HuH-7 (cell line): ENCODE data around the gene BCL2L12.

Source experiments
- DNase-seq: peaks from one replicate; pipeline ENCODE4 v3.0.0; 2011; ENCODE audit warnings: low spot score

Gene BCL2L12

DNA sequence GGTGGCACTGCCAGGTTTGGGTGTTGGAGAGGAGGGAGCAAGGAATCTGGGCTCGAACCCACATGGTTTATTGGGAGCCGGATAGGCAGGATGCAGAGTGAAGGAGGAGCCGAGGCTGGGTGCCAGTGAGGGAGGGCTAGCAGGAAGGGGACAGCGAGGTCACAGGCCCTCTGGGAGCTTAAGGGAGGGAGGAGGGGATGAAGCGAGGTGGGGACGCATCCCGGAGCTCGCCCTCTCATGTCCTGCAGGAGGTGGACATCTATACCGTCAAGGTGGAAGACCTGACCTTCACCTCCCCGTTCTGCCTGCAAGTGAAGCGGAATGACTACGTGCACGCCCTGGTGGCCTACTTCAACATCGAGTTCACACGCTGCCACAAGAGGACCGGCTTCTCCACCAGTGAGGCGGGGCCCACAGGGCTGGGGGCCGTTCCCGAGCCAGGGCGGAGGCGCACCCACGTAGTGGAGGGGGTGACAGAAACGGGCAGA lies 20.2 kb downstream of the BCL2L12 start:
- DNase-seq, result no peak

DNA sequence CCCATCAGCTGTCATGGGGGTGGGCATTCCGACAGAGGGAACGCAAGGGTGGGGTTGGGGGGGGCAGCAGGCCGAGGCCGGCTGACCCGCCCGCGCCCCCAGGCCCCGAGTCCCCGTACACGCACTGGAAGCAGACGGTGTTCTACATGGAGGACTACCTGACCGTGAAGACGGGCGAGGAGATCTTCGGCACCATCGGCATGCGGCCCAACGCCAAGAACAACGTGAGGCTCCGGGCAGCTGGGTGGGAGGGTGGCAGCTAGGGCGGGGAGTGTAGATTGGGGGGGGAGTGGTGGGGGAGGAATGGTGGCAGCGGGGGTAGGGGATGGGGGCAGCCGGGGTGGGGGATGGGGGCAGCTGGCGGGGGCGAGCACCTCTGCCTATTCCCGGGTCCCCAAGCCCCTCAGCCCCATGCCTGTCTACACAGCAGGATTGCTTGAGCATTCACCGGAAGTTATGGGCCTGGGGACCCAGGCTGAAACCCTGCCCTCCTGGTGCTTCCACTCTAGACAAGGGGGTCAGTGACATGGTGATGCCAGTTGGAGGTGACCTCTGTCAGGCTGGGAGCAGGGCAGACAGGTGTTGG lies 20.9 kb downstream of the BCL2L12 start:
- DNase-seq, result no peak

DNA sequence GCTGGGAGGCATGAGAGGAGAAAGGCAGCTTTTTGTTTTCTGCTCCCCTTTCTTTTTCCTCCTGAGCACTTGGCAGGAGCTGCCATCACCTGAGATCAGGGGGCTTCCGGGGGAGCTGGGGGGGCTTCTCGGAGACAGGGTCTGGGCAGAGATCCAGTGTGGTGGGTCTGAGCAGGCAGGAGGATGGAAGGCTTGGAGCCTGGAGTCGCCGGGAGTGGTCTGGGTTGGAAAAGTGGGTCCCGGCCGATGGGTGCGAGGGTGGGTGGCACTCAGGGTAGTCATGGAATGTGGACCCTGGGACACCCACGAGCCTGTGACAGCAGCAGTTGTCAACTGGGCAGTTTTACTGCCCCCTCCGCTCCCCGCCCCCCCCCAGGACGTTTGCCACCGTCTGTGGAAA lies 21.4 kb downstream of the BCL2L12 start:
- DNase-seq, result no peak

DNA sequence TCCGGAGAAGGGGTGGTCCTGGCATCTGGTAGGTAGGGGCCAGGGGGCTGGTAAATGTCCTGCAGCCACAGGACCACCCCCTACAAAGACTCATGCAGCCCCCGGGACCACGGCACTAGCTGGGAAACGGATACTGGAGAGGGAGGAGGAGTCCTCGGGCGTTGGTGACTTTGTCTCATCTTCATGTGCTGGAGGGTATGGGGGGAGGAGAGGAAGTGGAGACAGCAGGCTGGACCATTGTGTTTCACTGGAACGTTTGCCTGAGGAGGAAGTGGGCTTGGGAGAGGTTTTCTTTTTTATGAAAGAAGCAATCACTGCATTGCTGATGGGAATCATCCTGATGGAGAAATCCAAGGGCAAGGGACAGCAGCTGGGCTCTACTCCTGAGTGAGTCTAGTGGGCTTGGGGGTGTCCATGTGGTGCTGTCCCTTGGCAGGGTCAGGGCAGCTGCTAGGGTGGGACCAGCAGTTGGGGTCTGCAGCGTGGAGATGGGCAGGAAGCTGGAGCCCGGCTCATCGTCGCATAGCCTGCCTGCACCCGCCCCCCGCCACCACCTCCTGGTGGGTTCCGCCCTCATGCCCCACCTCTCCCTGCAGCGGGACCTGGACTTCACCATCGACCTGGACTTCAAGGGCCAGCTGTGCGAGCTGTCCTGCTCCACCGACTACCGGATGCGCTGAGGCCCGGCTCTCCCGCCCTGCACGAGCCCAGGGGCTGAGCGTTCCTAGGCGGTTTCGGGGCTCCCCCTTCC lies 22.0 kb downstream of the BCL2L12 start:
- DNase-seq, result no peak

DNA sequence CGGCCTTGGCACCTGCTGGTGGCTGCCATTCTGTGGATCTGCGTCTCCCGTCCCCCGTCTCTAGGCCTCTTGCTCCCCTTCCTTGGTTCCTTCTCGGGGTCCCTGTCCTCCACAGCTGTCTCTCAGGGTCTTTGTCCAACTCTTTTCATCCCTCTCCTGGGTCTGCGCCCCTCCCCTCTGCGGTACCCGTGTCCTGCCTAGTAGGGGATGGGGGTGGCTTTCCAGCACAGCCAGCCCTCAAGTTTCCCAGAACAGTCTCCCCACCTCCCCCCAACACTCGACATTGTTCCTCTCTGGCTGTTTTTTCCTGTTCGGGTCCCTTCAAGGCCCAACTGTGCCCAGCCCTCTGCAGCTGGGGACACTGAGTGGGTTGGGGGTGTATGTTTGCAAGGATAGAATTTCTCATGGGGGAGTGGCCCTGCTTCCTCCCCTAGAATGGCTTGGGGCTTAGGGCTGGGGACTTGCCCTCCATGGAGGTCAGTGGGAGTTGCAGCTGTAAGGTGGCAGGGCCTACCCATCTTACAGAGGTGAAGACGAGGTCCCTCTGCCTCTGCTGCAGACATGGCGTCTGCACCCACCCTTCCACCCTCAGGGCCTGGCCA lies 22.9 kb downstream of the BCL2L12 start:
- no peak for DNase-seq

DNA sequence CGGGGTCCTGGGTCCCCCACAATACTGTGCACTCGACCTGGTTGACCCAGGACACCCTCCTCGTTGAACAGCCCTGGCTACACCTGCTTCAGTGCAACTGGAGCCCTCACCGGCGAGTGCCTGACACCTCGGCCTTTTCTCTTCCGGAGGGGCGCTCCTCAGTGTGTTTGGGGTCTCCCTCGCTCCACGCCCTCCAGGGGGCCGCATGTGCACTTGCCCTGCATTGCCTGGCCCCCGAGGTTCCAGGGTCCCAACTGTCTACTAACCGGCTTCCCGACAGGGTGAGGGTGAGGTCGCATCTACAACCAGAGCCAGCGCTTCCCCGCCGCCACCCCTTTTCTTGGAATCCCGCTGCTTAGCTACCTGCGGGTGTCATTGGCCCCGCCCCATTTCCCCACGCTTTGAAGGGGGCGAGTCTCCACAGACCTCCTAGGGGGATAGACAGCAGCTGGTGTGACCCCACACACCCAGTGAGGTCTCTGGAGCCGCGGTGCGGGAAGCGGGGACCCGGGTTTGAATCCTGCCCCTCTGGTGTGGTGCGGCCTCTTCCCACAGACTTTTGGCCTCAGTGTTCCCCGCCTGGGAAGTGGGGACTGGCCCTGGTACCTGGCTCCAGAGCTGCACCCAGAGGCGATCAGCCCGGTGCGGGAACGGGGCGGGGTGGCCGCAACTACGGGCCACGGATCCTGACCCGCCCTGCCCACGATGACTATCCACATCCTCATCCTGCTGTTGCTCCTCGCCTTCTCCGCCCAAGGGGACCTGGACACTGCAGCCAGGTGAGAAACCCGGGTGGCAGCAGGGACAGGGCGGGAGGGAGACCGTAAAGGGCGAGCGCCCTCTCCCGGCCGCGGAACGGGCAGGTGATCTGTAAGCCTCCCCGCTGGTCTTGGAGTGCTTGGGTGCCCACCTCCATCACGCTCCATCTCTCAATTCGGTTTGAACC lies 23.7 kb downstream of the BCL2L12 start, which contains the start of gene ADM5:
Gene ADM5, plus strand, starts transcription at position 462 of the 946 bp plus-strand sequence. Its CDS starts 244 bp downstream, at position 706.
- DNase-seq, result no peak

DNA sequence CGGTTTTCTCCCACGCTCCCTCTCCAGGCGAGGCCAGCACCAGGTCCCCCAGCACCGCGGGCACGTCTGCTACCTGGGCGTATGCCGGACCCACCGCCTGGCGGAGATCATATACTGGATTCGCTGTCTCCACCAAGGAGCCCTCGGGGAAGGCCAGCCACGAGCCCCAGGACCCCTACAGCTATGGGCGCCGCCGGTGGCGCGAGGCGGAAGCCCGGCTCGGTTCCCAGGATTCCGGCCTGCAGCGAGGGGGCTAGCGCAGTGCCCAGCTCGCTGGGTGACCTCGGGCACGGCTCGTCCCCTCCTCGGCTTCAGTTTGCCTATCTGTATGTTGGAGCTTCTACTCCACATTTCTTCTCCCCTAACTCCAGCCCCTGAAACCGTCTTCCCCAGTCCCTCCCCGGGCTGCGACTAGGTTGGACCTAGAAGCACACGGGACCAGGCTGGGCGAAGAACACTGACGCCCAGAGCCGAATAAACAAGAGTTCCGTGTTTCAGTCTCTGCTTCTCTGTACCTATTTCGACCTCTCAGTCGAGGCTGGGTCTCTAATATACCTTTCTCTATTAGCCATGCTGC lies 24.4 kb downstream of the BCL2L12 start:
- DNase-seq, result no peak

DNA sequence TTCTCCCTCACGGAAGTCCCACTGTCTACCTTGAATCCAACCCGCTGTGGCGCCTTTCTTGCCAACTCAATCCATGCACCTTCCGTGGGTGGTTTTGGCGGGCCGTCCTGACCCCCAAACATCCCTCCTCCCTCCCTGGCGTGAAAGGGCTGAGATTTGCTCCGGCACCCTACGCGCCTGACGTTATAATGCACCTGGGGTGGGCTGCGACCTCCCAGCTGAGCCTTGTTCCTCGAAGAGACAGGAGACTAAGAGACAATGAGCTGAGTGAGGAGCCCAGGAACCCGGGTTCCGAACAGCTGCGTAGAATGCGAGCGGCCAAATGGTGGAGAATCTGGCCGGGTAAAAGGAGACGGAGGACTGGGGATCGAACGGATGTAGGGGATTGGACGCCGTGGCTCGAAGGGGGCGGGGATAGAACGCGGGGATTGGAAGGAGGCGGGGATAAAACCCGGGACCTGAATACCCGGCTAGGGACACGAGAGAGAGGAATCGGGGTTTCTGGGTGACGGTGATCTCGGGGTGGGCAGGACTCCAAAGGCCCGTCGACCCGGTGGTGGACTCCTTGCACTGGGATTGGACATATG lies 25.0 kb downstream of the BCL2L12 start, which contains the start of gene CPT1C:
Gene CPT1C, plus strand, starts transcription at position 461 of the 587 bp plus-strand sequence. CDS start 1,137 bp downstream, outside the sequence.
- no peak for DNase-seq

DNA sequence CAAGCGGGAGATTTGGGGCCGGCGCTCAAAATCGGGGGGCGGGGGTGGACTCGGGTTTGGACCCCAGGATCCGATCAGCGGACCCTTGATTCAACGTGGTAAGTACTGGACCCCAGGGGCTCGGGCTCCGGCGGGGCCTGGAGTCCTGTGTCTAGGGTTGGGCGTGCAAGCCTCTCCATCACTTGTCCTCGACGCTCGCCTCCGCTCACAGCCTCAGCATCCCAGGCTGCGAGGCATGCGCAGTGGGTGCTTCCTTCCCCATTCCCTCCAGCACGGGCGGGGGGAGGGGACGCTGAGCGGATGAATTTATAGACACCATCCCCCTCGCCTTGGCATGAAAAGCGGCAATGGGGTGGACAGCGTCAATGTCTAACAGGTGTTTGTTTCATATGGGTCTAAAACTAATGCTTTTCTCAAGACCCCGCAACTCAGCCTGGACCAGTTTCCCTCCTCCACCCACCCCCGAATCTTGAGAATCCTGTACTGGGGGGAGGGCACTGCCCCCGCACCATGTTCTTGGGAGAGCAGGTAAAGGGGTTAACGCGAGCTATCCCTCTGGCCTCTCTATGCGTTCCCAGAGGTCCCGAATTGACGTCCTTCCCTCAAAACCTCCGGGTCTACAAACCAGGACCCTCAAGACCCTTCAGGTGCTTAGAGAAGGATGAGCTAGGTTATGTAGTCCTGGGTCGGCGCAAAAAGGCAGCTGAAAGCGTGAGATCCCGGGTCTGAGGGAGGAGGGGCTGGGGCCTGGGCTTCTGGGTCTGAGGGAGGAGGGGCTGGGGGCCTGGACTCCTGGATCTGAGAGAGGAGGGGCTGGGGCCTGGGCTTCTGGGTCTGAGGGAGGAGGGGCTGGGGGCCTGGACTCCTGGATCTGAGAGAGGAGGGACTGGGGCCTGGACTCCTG lies 25.8 kb downstream of the BCL2L12 start:
- DNase-seq, result no peak

DNA sequence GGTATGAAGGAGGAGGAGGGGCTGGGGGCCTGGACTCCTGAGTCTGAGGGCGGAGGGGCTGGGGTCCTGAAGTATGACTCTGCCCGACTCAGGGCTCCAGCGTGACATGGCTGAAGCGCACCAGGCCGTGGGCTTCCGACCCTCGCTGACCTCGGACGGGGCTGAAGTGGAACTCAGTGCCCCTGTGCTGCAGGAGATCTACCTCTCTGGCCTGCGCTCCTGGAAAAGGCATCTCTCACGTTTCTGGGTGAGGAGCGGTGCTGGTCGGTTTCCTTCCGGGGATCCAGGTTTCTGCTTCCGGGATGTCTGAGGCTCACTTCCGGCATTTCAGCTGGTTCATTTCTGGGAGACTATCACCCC lies 26.4 kb downstream of the BCL2L12 start:
- DNase-seq, result no peak

DNA sequence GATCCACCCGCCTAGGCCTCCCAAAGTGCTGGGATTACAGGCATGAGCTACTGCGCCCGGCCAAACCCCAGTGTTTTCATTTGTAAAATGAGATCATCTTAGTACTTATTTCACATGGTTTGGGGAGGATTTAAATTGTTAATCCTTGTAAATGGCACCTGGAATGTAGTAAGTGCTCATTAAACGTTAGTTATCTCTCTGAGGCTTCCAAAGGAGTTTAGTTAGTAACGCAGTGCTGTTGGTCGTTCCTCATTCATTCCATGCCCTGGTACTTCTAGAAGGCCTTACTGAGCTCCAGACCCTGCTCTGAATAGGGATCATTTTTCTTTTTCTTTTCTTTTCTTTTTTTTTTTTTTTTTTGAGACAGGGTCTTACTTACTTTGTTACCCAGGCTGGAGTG lies 30.4 kb downstream of the BCL2L12 start:
- DNase-seq, result no peak

DNA sequence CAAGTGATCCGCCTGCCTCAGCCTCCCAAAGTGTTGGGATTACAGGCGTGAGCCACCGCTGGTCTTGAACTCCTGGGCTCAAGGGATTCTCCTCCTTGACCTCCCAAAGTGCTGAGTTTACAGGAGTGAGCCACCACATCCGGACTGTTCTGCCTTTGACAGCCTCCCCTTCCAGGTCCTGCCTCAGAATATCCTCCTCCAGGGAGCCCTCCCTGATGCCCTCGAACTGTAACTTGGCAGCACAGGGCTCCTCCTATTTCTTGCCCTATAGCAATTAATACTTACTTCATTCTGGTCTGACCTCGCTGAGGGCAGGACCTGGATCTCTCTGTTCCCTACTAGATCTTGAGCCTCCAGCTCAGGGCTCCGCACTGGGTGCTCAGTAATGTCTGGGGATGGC lies 31.1 kb downstream of the BCL2L12 start:
- no peak for DNase-seq

DNA sequence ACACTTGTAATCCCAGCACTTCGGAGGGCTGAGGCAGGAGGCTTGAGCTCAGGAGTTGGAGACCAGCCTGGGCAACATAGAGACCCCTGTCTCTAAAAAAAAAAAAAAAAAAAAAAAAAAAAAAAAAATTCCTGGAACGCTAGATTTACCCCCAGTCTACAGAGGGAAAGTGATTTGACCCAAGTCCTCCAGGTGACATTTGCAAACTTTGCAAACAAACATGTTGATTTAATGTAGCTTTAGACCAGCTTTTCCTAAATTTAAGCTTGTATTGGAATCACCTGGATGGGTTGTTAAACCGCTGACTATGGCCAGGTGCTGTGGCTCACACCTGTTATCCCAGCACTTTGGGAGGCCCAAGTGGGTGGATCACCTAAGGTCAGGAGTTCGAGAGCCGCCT lies 33.6 kb downstream of the BCL2L12 start:
- no peak for DNase-seq

DNA sequence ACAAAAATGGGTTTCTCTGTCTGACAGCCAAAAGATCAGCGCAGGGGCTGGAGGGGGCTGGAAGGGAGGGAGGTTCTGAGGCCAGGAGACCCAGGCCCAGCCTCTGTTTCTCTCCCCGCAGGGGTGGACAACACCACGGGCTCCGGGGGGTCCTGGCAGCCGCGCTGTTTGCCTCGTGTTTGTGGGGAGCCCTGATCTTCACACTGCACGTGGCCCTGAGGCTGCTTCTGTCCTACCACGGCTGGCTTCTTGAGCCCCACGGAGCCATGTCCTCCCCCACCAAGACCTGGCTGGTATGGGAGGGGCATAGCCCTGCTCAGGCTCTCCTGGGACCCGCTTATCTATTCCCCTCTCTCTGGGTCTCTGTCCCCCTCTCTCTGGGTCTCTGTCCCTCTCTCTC lies 34.8 kb downstream of the BCL2L12 start:
- DNase-seq, result no peak

DNA sequence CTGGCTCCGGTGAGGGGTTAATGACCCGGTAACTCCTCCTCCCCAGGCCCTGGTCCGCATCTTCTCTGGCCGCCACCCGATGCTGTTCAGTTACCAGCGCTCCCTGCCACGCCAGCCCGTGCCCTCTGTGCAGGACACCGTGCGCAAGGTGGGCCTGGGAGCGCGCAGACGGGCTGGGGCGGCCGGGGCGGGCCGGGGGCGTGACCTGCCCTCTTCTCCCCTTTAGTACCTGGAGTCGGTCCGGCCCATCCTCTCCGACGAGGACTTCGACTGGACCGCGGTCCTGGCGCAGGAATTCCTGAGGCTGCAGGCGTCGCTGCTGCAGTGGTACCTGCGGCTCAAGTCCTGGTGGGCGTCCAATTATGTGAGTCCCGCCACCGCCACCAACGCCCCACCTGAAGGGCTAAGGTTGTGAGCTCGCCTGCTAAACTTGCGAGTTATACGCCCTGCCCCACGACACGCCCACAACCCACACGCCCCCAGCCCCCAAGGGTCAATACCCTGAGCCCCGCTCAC lies 35.6 kb downstream of the BCL2L12 start:
- DNase-seq, result no peak

DNA sequence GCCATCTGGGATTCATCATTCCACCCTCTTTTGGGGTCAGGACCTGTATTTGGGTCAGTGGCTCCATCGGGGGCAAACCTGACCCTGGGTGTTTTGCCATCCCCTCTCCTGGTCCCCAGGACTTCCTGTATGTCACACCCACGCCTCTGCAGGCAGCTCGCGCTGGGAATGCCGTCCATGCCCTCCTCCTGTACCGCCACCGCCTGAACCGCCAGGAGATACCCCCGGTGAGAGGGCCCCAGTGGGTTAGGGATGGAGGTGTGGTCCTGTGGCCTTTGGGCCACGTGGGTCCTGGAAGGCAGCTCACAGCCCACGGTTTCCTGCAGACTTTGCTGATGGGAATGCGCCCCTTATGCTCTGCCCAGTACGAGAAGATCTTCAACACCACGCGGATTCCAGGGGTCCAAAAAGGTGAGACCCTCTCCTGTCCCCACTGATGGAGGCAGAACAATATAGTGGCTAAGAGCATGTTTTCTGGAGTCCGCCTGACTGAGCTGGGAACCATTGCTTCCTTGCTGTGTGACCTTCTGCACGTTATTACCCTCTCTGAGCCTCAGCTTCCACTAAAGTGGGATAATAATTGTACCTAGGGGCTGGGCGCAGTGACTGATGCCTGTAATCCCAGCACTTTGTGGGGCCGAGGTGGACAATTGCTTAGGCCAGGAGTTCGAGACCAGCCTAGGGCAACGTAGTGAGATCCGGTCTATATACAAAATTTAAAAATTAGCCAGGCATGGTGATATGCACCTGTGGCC lies 39.3 kb downstream of the BCL2L12 start:
- DNase-seq, result no peak

DNA sequence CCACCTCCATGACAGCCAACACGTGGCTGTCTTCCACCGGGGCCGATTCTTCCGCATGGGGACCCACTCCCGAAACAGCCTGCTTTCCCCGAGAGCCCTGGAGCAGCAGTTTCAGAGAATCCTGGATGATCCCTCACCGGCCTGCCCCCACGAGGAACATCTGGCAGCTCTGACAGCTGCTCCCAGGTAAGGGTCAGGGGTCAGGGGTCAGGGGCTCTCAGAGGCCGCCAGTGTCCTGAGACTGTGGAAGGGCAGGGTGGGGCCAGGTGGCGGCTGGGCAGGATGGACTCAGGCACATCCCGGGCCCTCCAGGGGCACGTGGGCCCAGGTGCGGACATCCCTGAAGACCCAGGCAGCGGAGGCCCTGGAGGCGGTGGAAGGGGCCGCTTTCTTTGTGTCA lies 40.2 kb downstream of the BCL2L12 start:
- DNase-seq, result no peak

DNA sequence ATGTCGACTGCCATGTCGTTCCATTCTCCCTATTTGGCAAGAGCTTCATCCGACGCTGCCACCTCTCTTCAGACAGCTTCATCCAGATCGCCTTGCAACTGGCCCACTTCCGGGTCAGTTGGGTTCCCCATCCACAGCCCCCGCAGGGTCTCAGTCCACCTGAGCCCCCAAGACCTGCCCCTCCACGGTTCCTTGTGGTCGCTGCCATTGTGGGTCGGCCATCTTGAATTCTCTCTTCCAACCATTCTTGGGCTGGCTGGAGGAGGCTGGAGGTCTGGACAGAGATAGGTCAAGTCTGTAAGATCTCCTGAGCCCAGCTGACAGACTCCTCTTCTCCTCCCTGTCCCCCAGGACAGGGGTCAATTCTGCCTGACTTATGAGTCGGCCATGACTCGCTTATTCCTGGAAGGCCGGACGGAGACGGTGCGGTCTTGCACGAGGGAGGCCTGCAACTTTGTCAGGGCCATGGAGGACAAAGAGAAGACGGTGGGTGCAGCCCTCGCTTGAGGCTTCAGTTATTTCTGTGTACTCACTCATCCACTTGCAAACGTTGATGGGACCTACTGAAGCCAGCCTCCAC lies 44.7 kb downstream of the BCL2L12 start:
- no peak for DNase-seq

DNA sequence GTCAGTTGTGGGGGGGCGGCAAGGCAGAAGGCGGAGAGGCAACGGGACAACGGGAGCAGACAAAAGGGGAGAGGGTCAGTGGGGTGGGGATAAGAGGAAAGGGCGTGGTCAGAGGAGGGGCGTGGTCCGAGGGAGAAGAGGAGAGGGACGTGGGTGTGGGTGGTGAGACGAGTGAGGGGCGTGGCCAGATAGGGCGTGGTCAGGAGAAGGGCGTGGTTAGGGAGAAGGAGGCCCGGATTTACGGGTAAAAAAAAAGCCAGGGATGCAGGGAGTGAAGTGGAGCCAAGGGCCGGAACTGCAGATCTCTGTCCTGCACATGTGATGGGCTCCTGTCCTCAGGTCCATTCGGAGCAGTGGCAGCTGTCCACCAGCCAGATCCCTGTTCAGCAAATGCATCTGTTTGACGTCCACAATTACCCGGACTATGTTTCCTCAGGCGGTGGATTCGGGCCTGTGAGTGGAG lies 46.7 kb downstream of the BCL2L12 start:
- DNase-seq, result no peak
